Skeletal muscle tissue (tissue), 4 donors: Measurements from ENCODE around the gene PXT1. TPM values are rescaled to one million over a fixed set of nuclear protein-coding genes. Genes with fewer than 3 reads are reported as not detected.

ENCODE experiments used
- H3K27ac ChIP-seq: one replicate; pipeline ENCODE4 v1.7.0; 2013; ENCODE audit warnings: mild to moderate bottlenecking, low read depth, low read length, inconsistent platforms
- H3K27me3 ChIP-seq, 3 donors: one replicate each; pipeline ENCODE4 v1.7.0; 2013; ENCODE audit warnings: low read length in 3 of 3; ENCODE audit not compliant: control insufficient read depth in 3 of 3, insufficient read depth in 3 of 3
- H3K36me3 ChIP-seq, 3 donors: one replicate each; pipeline ENCODE4 v1.7.0; 2013; ENCODE audit warnings: low read length in 3 of 3; ENCODE audit not compliant: control insufficient read depth in 3 of 3, insufficient read depth in 3 of 3
- H3K4me1 ChIP-seq, 3 donors: one replicate each; pipeline ENCODE4 v1.7.0; 2013; ENCODE audit warnings: low read length in 3 of 3, mild to moderate bottlenecking in 3 of 3; ENCODE audit not compliant: control insufficient read depth in 3 of 3, insufficient read depth in 3 of 3
- H3K4me3 ChIP-seq, 3 donors: one replicate each; pipeline ENCODE4 v1.7.0; 2013; ENCODE audit warnings: low read length in 3 of 3
- H3K9ac ChIP-seq, 3 donors: one replicate each; pipeline ENCODE4 v1.7.0; 2013; ENCODE audit warnings: low read length in 3 of 3, mild to moderate bottlenecking in 3 of 3, moderate library complexity in 2 of 3, low read depth in 1 of 3
- H3K9me3 ChIP-seq, 3 donors: one replicate each; pipeline ENCODE4 v1.7.0; 2013; ENCODE audit warnings: low read length in 3 of 3; ENCODE audit not compliant: control insufficient read depth in 3 of 3
- total RNA-seq: library from RNA; depleted of rRNA; stranded (reverse); fragments of >200 nt; gene quantifications from one replicate; pipeline ENCODE4 v1.2.3, GENCODE V29; 2014
- donor health status: Osteomylitis.

Gene PXT1
- total RNA-seq, 1 donor from 2014 or later = not detected

GRCh38 chr6:36374194-36374593, 68.5 kb downstream of the PXT1 start:
- H3K27ac ChIP-seq = no peak overlapping the region
- no peak overlapping the region for H3K9ac ChIP-seq

DNA sequence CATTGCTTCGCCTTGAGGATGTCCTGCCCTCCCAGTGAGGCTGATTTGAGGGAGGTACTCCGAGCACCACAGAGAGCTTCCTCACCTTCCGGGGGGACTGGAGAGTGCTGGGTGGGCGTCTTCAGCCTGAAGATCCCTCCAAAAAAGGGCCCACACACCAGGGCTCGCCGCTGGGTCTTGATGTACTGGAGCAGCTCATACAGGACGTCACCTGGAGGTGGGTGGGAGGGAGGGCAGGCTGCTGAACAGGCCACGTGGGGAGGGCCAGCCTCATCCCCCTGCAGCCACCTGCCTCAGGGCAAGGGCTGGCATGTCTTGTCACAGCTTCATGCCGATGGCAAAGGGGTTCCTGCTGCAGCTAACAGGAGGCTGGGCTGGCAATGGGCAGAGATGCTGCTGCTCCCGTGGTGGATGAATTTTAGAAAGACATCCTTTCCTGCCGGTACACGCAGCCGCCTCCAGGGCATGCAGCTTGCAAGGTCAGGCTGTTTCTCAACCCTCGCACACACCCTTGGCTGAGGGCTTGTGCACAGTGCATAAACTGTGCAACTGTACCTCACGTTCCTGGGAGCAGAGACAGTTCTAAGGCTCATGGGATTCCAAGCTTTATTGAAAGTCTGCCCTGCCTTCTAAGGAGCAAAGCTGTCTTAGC, 69.2 kb downstream of the PXT1 start:
- Histone ChIP-seq H3K9ac (no peak overlapping the region), H3K9me3 (no peaks in the 10 kb centered on the region), H3K36me3 (no peaks in the 10 kb centered on the region), H3K4me1 (peaks cover 7 to 13% (median 10%) of the 10 kb centered on the region in 3 donors), H3K27ac (no peak overlapping the region), H3K27me3 (peaks cover 0 to 11% (median 6%) of the 10 kb centered on the region in 3 donors), H3K4me3 (no peak overlapping the region)

More at GRCh38 chr6:36374194-36374593, 68.5 kb downstream of the PXT1 start:
- Histone ChIP-seq H3K36me3 (no peaks in the 10 kb centered on the region), H3K27me3 (peaks cover 0 to 11% (median 6%) of the 10 kb centered on the region in 3 donors), H3K9me3 (no peaks in the 10 kb centered on the region), H3K4me1 (peaks cover 3 to 6% (median 5%) of the 10 kb centered on the region in 3 donors), H3K4me3 (no peak overlapping the region)

- Histone ChIP-seq H3K9ac (no peak overlapping the region), H3K27me3 (peaks cover 0 to 11% (median 6%) of the 10 kb centered on the region in 3 donors), H3K9me3 (no peaks in the 10 kb centered on the region), H3K4me1 (peaks cover 7 to 15% (median 12%) of the 10 kb centered on the region in 3 donors), H3K4me3 (no peak overlapping the region), H3K27ac (no peak overlapping the region), H3K36me3 (no peaks in the 10 kb centered on the region)
Measured at GRCh38 chr6:36372088-36372487, 70.6 kb downstream of the PXT1 start.

GRCh38 chr6:36371211-36371610, 71.4 kb downstream of the PXT1 start:
- H3K27ac ChIP-seq = no peak overlapping the region
- peaks cover 0 to 11% (median 6%) of the 10 kb centered on the region in 3 donors for H3K27me3 ChIP-seq
- H3K4me1 ChIP-seq = peaks cover 7 to 15% (median 12%) of the 10 kb centered on the region in 3 donors
- H3K9me3 ChIP-seq = no peaks in the 10 kb centered on the region
- H3K4me3 ChIP-seq = no peak overlapping the region
- no peaks in the 10 kb centered on the region for H3K36me3 ChIP-seq
- H3K9ac ChIP-seq = no peak overlapping the region

GRCh38 chr6:36370638-36371037, 72.0 kb downstream of the PXT1 start:
- H3K4me1 ChIP-seq = peaks cover 7 to 15% (median 12%) of the 10 kb centered on the region in 3 donors
- no peaks in the 10 kb centered on the region for H3K9me3 ChIP-seq
- H3K9ac ChIP-seq = no peak overlapping the region
- no peak overlapping the region for H3K4me3 ChIP-seq
- no peaks in the 10 kb centered on the region for H3K36me3 ChIP-seq
- H3K27me3 ChIP-seq = peaks cover 0 to 11% (median 6%) of the 10 kb centered on the region in 3 donors
- H3K27ac ChIP-seq = no peak overlapping the region

- peaks cover 7 to 15% (median 12%) of the 10 kb centered on the region in 3 donors for H3K4me1 ChIP-seq
- no peaks in the 10 kb centered on the region for H3K36me3 ChIP-seq
- H3K9ac ChIP-seq = peak overlapping the region in 1 of 3 donors; percentile 32
- H3K4me3 ChIP-seq = no peak overlapping the region
- peak overlapping the region; percentile 42 for H3K27ac ChIP-seq
- no peaks in the 10 kb centered on the region for H3K9me3 ChIP-seq
- H3K27me3 ChIP-seq = peaks cover 0 to 7% (median 6%) of the 10 kb centered on the region in 3 donors
Measured at GRCh38 chr6:36368921-36369865, 73.5 kb downstream of the PXT1 start.

DNA sequence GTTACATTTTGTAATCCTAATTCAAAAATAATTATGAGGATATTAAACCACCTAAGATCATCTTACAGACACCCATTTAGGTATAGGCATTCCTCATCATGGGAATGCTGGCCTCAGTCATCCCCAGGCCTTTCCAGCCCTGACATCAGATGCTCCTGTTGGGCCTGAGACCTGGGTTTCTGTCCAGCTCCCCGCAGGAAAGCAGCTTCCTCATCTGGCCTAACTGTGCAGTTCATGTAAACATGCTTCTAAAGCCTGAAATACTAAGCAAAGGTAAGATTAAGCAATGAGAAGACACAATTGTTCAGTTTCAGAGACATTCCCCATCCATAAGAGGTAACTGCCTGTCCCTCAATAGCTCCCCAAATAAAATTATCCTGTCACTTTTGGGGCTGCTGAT, 74.2 kb downstream of the PXT1 start:
- no peak overlapping the region for H3K9ac ChIP-seq
- peaks cover 7 to 15% (median 12%) of the 10 kb centered on the region in 3 donors for H3K4me1 ChIP-seq
- H3K4me3 ChIP-seq = no peak overlapping the region
- no peaks in the 10 kb centered on the region for H3K9me3 ChIP-seq
- H3K36me3 ChIP-seq = no peaks in the 10 kb centered on the region
- peak overlapping the region; percentile 42 for H3K27ac ChIP-seq
- peaks cover 0 to 6% (median 2%) of the 10 kb centered on the region in 3 donors for H3K27me3 ChIP-seq

- no peak overlapping the region for H3K9ac ChIP-seq
- no peaks in the 10 kb centered on the region for H3K36me3 ChIP-seq
- no peaks in the 10 kb centered on the region for H3K9me3 ChIP-seq
- H3K27ac ChIP-seq = no peak overlapping the region
- H3K4me3 ChIP-seq = no peak overlapping the region
- peaks cover 7 to 15% (median 12%) of the 10 kb centered on the region in 3 donors for H3K4me1 ChIP-seq
- peaks cover 0 to 6% (median 0%) of the 10 kb centered on the region in 3 donors for H3K27me3 ChIP-seq
Measured at GRCh38 chr6:36367743-36368142, 74.9 kb downstream of the PXT1 start.

- no peaks in the 10 kb centered on the region for H3K36me3 ChIP-seq
- H3K27me3 ChIP-seq = no peaks in the 10 kb centered on the region
- no peaks in the 10 kb centered on the region for H3K9me3 ChIP-seq
- no peak overlapping the region for H3K27ac ChIP-seq
- no peak overlapping the region for H3K4me3 ChIP-seq
- peaks cover 7 to 18% (median 16%) of the 10 kb centered on the region in 3 donors for H3K4me1 ChIP-seq
- no peak overlapping the region for H3K9ac ChIP-seq
Measured at GRCh38 chr6:36364669-36365479, 77.8 kb downstream of the PXT1 start.
